Measurements from ENCODE around the gene USP6NL.

Gene USP6NL

DNA sequence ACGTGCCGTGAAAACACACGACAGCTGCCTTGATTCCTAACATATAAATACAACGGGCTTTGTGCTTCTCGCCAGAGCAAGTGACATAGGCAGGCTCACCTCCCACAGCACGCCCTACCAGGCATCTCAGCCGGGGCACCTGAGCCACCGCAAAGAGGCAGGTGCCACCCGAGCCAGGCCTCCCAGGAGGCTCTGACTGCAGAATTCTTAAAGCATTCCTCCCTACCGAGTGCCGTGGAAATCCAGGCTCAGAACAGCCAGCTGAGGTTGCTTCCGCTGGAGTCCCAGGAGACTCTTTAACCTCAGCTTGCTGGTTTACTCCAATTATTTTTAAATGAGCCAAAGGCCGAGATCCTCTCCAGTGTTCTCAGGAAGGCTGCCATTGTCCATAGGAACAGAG lies 206.5 kb downstream of the USP6NL start:
- DNase-seq, result no peak

All from RPMI8226 (cell line).